ENCODE measurements around the gene VPS9D1. TPM values are rescaled to one million over a fixed set of nuclear protein-coding genes. Genes with fewer than 3 reads are reported as not detected.

The VPS9D1 gene
- total and polyA plus RNA-seq, 4 donors: 3.6 to 7.2 (median 4.1) TPM

- TF ChIP-seq FOXA1 (IDR thresholded peaks at IDR 0.05) (no peak), GABPA (IDR thresholded peaks at IDR 0.05 in 1 of 2, conservative IDR thresholded peaks at IDR 0.05 in 1 of 2) (no peak), REST (IDR thresholded peaks at IDR 0.05) (no peak), ATF3 (IDR thresholded peaks at IDR 0.05) (no peak), ZBTB33 (IDR thresholded peaks at IDR 0.05) (no peak), NR2F2 (IDR thresholded peaks at IDR 0.05) (no peak), HNF4G (IDR thresholded peaks at IDR 0.05) (no peak), YY1 (IDR thresholded peaks at IDR 0.05) (no peak), SP1 (IDR thresholded peaks at IDR 0.05) (no peak), HNF4A (conservative IDR thresholded peaks at IDR 0.05) (no peak), TAF1 (conservative IDR thresholded peaks at IDR 0.05) (no peak), CTCF (IDR thresholded peaks at IDR 0.05; ENCODE audit: low read depth, low read length, missing input control) (no peak)
- Histone ChIP-seq H3K4me3 (ENCODE audit: low read depth in 1 of 3, low read length in 3 of 3) (no peak overlapping the region), H3K27ac (ENCODE audit: low read depth in 1 of 2, low read length in 2 of 2) (no peak overlapping the region), H3K9ac (ENCODE audit: low read depth in 1 of 2, low read length in 2 of 2) (no peak overlapping the region), H3K4me1 (ENCODE audit: control insufficient read depth in 4 of 4, insufficient read depth in 4 of 4, low read length in 3 of 4) (peaks cover 0 to 2% (median 0%) of the 10 kb centered on the region in 4 donors), H3K27me3 (ENCODE audit: control insufficient read depth in 4 of 4, insufficient read depth in 4 of 4, low read length in 3 of 4) (no peaks in the 10 kb centered on the region), H3K9me3 (ENCODE audit: control insufficient read depth in 4 of 4, low read length in 3 of 4) (no peaks in the 10 kb centered on the region), H3K36me3 (ENCODE audit: control insufficient read depth in 4 of 4, insufficient read depth in 3 of 4, low read depth in 1 of 4, low read length in 3 of 4) (peaks cover 27 to 63% (median 37%) of the 10 kb centered on the region in 4 donors)
- WGBS: 90% methylated on average over 11 of the region's 11 CpGs
- DNase-seq (ENCODE audit: low spot score): no peak
These were observed 20.8 kb upstream of the VPS9D1 start for GRCh38 chr16:89741342-89742014.

GRCh38 chr16:89739383-89739782, 18.7 kb upstream of the VPS9D1 start:
- Histone ChIP-seq H3K27me3 (ENCODE audit: control insufficient read depth in 4 of 4, insufficient read depth in 4 of 4, low read length in 3 of 4) (no peaks in the 10 kb centered on the region), H3K9me3 (ENCODE audit: control insufficient read depth in 4 of 4, low read length in 3 of 4) (no peaks in the 10 kb centered on the region), H3K36me3 (ENCODE audit: control insufficient read depth in 4 of 4, insufficient read depth in 3 of 4, low read depth in 1 of 4, low read length in 3 of 4) (peaks cover 31 to 71% (median 41%) of the 10 kb centered on the region in 4 donors), H3K27ac (ENCODE audit: low read depth in 1 of 2, low read length in 2 of 2) (no peak overlapping the region), H3K4me1 (ENCODE audit: control insufficient read depth in 4 of 4, insufficient read depth in 4 of 4, low read length in 3 of 4) (peaks cover 0 to 2% (median 0%) of the 10 kb centered on the region in 4 donors), H3K9ac (ENCODE audit: low read depth in 1 of 2, low read length in 2 of 2) (no peak overlapping the region), H3K4me3 (ENCODE audit: low read depth in 1 of 3, low read length in 3 of 3) (no peak overlapping the region)
- no peak for DNase-seq (ENCODE audit: low spot score)
- no peak for TF ChIP-seq YY1 (IDR thresholded peaks at IDR 0.05)
- TF ChIP-seq JUND (IDR thresholded peaks at IDR 0.05): no peak
- TF ChIP-seq RAD21 (IDR thresholded peaks at IDR 0.05): no peak
- TF ChIP-seq TAF1 (conservative IDR thresholded peaks at IDR 0.05): no peak
- no peak for TF ChIP-seq HNF4G (IDR thresholded peaks at IDR 0.05)
- TF ChIP-seq FOXA2 (IDR thresholded peaks at IDR 0.05): no peak
- 92% methylated on average over 9 of the region's 9 CpGs for WGBS

Measured in liver (tissue), 9 donors.